K562 (cell line): ENCODE results near the gene COL5A1. TPM values are rescaled to one million over a fixed set of nuclear protein-coding genes. Genes with fewer than 3 reads are reported as not detected.

Source experiments
- ATAC-seq: fragments of 200-7000 bp; cut with Tn5 transposase; 3 replicates; pipeline ENCODE4 v1.9.1; 2020; ENCODE audit warnings: moderate library complexity
- BruUV-seq: library from RNA; stranded (reverse); fragments of 400-500 nt; replicated peaks from 2 replicates; lab custom pipeline; 2021; lab: Mats Ljungman, UMichigan
- CTCF ChIA-PET: fragments of 300-600 bp; formaldehyde crosslinking; extraction: SDS; loops from one replicate; lab custom pipeline; 2021; ENCODE audit warnings: low intra/inter-chr PET ratio; lab: Yijun Ruan, JAX
- POLR2A ChIA-PET: fragments of 300-600, 350-650 bp; sonication (Branson Sonifier 250); formaldehyde crosslinking; extraction: SDS; loops from one replicate; lab custom pipeline; 2021; ENCODE audit warnings: antibody characterized with exemption, inconsistent platforms; lab: Yijun Ruan, JAX
- DNase-seq, 4 experiments: peaks; one replicate each; pipeline versions ENCODE4 v3.0.0 to v3.0.0-alpha.2; 2011 to 2018; ENCODE audit warnings: low spot score in 3 of 4, mixed read lengths in 3 of 4; ENCODE audit errors: extremely low read depth in 1 of 4
- FAIRE-seq: peaks from 2 replicates; lab custom pipeline; 2011; peaks lifted over from hg19 to GRCh38; lab: Jason Lieb, UNC
- H2AFZ ChIP-seq: 2 replicates; pipeline ENCODE4 v1.6.0; 2011; ENCODE audit warnings: low read depth, low read length, control low read depth, inconsistent platforms
- H3K27ac ChIP-seq: fragments of 200-600 bp; 3 replicates; pipeline ENCODE4 v1.8.0; 2011; ENCODE audit warnings: low read depth, mild to moderate bottlenecking, control low read depth, inconsistent platforms, low read length, moderate library complexity, mixed read lengths; ENCODE audit errors: extremely low read depth
- H3K27me3 ChIP-seq, 2 experiments: fragments of 300-600 bp in 1 of 2; 2 replicates in 1 of 2; 3 replicates in 1 of 2; pipeline versions ENCODE4 v1.6.0 to v1.8.0; 2011; ENCODE audit warnings: inconsistent platforms in 2 of 2, low read length in 2 of 2, mild to moderate bottlenecking in 1 of 2, mixed read lengths in 1 of 2, moderate library complexity in 1 of 2; ENCODE audit not compliant: control insufficient read depth in 2 of 2, insufficient read depth in 2 of 2
- H3K36me3 ChIP-seq: fragments of 300-600 bp; 3 replicates; pipeline ENCODE4 v1.8.0; 2011; ENCODE audit warnings: mild to moderate bottlenecking, low read length, inconsistent platforms; ENCODE audit not compliant: control insufficient read depth, insufficient read depth
- H3K4me1 ChIP-seq, 2 experiments: fragments of 200-600 bp in 1 of 2; replicated peaks in 1 of 2; 2 replicates in 1 of 2; 3 replicates in 1 of 2; pipeline versions ENCODE4 v1.5.1 to v1.8.0; 2011; ENCODE audit warnings: inconsistent platforms in 2 of 2, low read length in 2 of 2, mild to moderate bottlenecking in 1 of 2, mixed read lengths in 1 of 2, moderate library complexity in 1 of 2; ENCODE audit not compliant: control insufficient read depth in 2 of 2, insufficient read depth in 2 of 2
- H3K4me2 ChIP-seq: 2 replicates; pipeline ENCODE4 v1.6.1; 2011; ENCODE audit warnings: low read length, control low read depth, inconsistent platforms, mixed read lengths; ENCODE audit not compliant: insufficient read depth
- H3K4me3 ChIP-seq: fragments of 200-600 bp; sonication (generic), shearing (Covaris generic); 2 replicates; pipeline ENCODE4 v1.5.1; 2016; ENCODE audit warnings: control low read depth, inconsistent platforms
- H3K79me2 ChIP-seq: fragments of 200-600 bp; 3 replicates; pipeline ENCODE4 v1.8.0; 2011; ENCODE audit warnings: low read length, inconsistent platforms; ENCODE audit not compliant: control insufficient read depth, insufficient read depth
- H3K9ac ChIP-seq, 2 experiments: 2 replicates each; pipeline versions ENCODE4 v1.6.0 to v1.6.1; 2011; ENCODE audit warnings: low read depth in 2 of 2, low read length in 2 of 2, control low read depth in 1 of 2, inconsistent platforms in 1 of 2, mild to moderate bottlenecking in 1 of 2, mixed read lengths in 1 of 2; ENCODE audit not compliant: insufficient read depth in 1 of 2
- H3K9me1 ChIP-seq: one replicate; pipeline ENCODE4 v1.6.0; 2011; ENCODE audit warnings: inconsistent platforms, mild to moderate bottlenecking, low read length, moderate library complexity; ENCODE audit not compliant: control insufficient read depth, insufficient read depth
- H3K9me3 ChIP-seq: replicated peaks from 2 replicates; pipeline ENCODE4 v1.5.1; 2011; ENCODE audit warnings: low read depth, low read length, inconsistent platforms; ENCODE audit not compliant: control insufficient read depth, insufficient read depth
- H4K20me1 ChIP-seq: replicated peaks from 2 replicates; pipeline ENCODE4 v1.6.1; 2011; ENCODE audit warnings: low read length, inconsistent platforms, mixed read lengths; ENCODE audit not compliant: control insufficient read depth, insufficient read depth
- BDP1 ChIP-seq: IDR thresholded peaks from 3 replicates; pipeline ENCODE4 v1.6.1; 2011; ENCODE audit not compliant: insufficient read length, insufficient read depth
- CBX2 ChIP-seq: fragments of 200-600 bp; sonication (generic); IDR thresholded peaks from one replicate; pipeline ENCODE4 v1.6.1; 2012; ENCODE audit warnings: mild to moderate bottlenecking, low read length, inconsistent platforms; ENCODE audit not compliant: insufficient read depth, poor library complexity, severe bottlenecking
- CBX5 ChIP-seq: IDR thresholded peaks from 2 replicates; pipeline ENCODE4 v1.6.1; 2014; ENCODE audit warnings: low read depth, borderline replicate concordance
- DMBX1 ChIP-seq: fragments of 250-450 bp; sonication (Bioruptor Pico); IDR thresholded peaks from 2 replicates; pipeline ENCODE4 v1.8.0; 2022; ENCODE audit warnings: inconsistent platforms, mild to moderate bottlenecking, moderate library complexity, borderline replicate concordance
- ELF2 ChIP-seq: fragments of 250-450 bp; sonication (Bioruptor Pico); IDR thresholded peaks from 2 replicates; pipeline ENCODE4 v1.5.0; 2021; ENCODE audit warnings: mild to moderate bottlenecking
- KDM2B ChIP-seq: fragments of 250-450 bp; sonication (Bioruptor Pico); IDR thresholded peaks from 2 replicates; pipeline ENCODE4 v1.8.0; 2021; ENCODE audit warnings: mild to moderate bottlenecking, moderate library complexity
- KDM5B ChIP-seq: fragments of 200-600 bp; sonication (generic); IDR thresholded peaks from 2 replicates; pipeline ENCODE4 v1.6.1; 2012; ENCODE audit warnings: low read depth, mild to moderate bottlenecking, moderate library complexity, low read length, control low read depth, inconsistent platforms; ENCODE audit not compliant: insufficient replicate concordance
- KLF16 ChIP-seq: IDR thresholded peaks from 2 replicates; pipeline ENCODE4 v1.6.1; 2016; ENCODE audit warnings: antibody characterized with exemption
- LCOR ChIP-seq: sonication (generic); formaldehyde crosslinking; IDR thresholded peaks from 2 replicates; pipeline ENCODE4 v1.8.0; 2022; ENCODE audit warnings: mild to moderate bottlenecking, missing genetic modification reagents
- RBM17 ChIP-seq: fragments of 200-400 bp; formaldehyde crosslinking; IDR thresholded peaks from 2 replicates; pipeline ENCODE4 v1.6.1; 2017; ENCODE audit warnings: low read depth, mild to moderate bottlenecking, low read length, borderline replicate concordance
- RFX7 ChIP-seq: fragments of 250-450 bp; sonication (Bioruptor Pico); IDR thresholded peaks from 2 replicates; pipeline ENCODE4 v1.5.1; 2021; ENCODE audit warnings: mild to moderate bottlenecking
- TRIM24 ChIP-seq, 2 experiments: fragments of 450-650 bp; IDR thresholded peaks; 2 replicates each; pipeline ENCODE4 v1.6.1; 2016
- ZNF143 ChIP-seq: sonication (generic); formaldehyde crosslinking; IDR thresholded peaks from 2 replicates; pipeline ENCODE4 v1.9.0; 2022; ENCODE audit warnings: mild to moderate bottlenecking, missing genetic modification reagents
- ZNF3 ChIP-seq: fragments of 250-450 bp; sonication (Bioruptor Pico); IDR thresholded peaks from 2 replicates; pipeline ENCODE4 v1.5.0; 2021; ENCODE audit warnings: mild to moderate bottlenecking, moderate library complexity
- WGBS: fragments of 100-300 bp; shearing (Covaris generic); methylation state at CpG from one replicate; pipeline ENCODE4 v1.1.6; 2016; ENCODE audit warnings: low coverage, mixed read lengths; ENCODE audit not compliant: insufficient coverage; ENCODE audit errors: missing lambda C conversion rate; 5-methylcytosine and 5-hydroxymethylcytosine counted together
- in situ Hi-C: fragments of 300-500 bp; cut with MboI; formaldehyde crosslinking; loops from 4 replicates; pipeline ENCODE4 v1.15.0; 2018; ENCODE audit warnings: inconsistent platforms, mixed read lengths
- intact Hi-C: fragments of 100-400 bp; cut with micrococcal nuclease; formaldehyde crosslinking; loops from 2 replicates; pipeline ENCODE4 v1.14.2; 2022
- polyA plus RNA-seq, 8 experiments: library from polyadenylated mRNA; depleted of rRNA in 4 of 8; stranded (reverse) in 5 of 8; unstranded in 3 of 8; fragments of >200 nt; fragmentation: Nextera tagmentation in 2 of 8; fragmentation: Illumina TruSeq in 1 of 8; extraction: Ambion mirVana in 2 of 8; extraction: Trizol in 1 of 8; gene quantifications; 2 replicates each; pipeline versions ENCODE4 v1.2.1 to v1.2.3, GENCODE V29; 2011 to 2014; ENCODE audit warnings: inconsistent platforms in 1 of 8, missing spikeins in 1 of 8
- total RNA-seq, 7 experiments: library from RNA; depleted of rRNA in 6 of 7; stranded (reverse); fragments of >200 nt in 6 of 7; fragmentation: Illumina TruSeq in 2 of 7; extraction: Trizol in 2 of 7; gene quantifications; 2 replicates each; pipeline versions ENCODE4 v1.2.1 to v1.2.3, GENCODE V29; 2011 to 2021; ENCODE audit warnings: low replicate concordance in 1 of 7
- TF ChIP-seq, protein P1 (sequence below): fragments of 250-450 bp; sonication (Bioruptor Pico); IDR thresholded peaks from 2 replicates; pipeline ENCODE4 v1.5.1; 2021; ENCODE audit warnings: mild to moderate bottlenecking
- TF ChIP-seq, protein P2 (sequence below): fragments of 450-650 bp; formaldehyde crosslinking; IDR thresholded peaks from 2 replicates; pipeline ENCODE4 v1.4.0; 2022; ENCODE audit warnings: missing genetic modification characterization
- TF ChIP-seq, protein P3 (sequence below): fragments of 450-650 bp; IDR thresholded peaks from 2 replicates; pipeline ENCODE4 v1.6.1; 2014; ENCODE audit warnings: low read depth, mild to moderate bottlenecking, moderate library complexity, borderline replicate concordance

COL5A1 gene
- total and polyA plus RNA-seq, 9 of the 15 experiments (the other 6 are each of a cell fraction or from before 2014, with no cell fraction given): under 0.01 to 0.13 (median 0.04) TPM; not detected in 6

DNA sequence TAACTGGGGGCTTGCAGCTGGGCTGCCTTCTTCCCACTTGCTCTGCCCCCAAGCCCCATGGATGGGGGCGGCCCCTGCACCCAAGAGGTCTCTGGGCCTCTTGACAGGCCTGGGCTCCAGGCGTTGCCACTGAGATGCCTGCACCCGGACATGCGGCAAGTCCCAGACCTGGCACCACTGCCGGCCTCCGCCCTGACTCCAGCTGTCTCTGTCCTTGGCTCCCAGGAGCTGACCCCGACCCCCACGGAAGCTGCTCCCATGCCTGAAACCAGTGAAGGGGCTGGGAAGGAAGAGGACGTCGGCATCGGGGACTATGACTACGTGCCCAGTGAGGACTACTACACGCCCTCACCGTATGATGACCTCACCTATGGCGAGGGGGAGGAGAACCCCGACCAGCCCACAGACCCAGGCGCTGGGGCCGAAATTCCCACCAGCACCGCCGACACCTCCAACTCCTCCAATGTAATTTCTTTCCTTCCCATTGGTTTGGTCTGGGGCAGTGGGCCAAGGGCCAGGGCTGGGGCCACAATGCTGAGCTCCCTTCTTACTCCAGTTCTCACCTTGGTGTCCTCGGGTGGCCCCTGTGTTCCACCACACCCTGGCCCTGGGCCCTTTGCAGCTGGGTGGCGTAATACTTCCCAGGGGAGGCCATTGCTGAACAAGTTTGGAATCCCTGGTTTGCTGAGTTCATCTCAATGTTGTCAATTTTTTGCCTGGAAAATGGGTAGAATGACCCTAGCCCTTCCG is 88.6 kb downstream of the COL5A1 start (continued):
- TF ChIP-seq LCOR (CRISPR knock-in tag) (no peak), RBM17 (no peak), DMBX1 (CRISPR knock-in tag) (no peak), KLF16 (no peak), CBX5 (no peak), BDP1 (no peak), CBX2 (no peak)

DNA sequence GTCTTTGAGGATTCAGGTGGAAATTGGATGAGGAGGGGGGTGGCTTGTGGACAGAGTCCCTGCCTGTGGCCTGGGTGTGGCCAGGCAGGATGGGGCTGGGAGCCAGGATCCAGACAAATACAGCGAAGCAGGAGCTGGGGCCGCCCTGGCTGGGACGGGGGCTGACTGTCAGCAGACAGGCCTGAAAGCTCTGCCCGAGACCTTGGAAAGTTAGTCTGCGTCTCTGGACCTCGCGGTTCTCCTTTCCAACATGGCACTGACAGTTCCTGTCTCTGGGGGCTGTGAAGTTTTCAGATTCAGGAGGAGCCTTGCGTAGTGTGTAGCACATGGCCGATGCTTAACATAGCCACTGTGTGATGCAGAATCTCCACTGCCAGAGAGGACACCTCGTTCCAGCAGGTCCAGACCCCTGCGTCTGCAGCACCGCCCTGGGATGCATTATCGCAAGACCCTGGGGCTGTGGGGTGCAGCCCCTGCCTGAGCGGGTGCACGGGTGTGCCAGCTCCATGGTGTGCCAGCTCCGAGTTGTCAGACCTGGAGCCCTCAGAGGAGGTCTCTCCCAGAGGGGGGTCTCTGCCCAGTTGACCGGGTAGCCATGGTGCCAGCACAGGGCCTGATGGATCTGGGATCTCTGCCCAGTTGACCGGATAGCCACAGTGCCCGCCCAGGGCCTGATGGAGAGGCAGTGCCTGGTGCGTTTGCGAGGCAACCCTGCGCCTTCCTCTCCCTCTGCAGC is 89.3 kb downstream of the COL5A1 start:
- DNase-seq: no peak
- Histone ChIP-seq H3K79me2 (no peaks in the 10 kb centered on the region), H3K9me1 (no peaks in the 10 kb centered on the region), H3K4me3 (no peak overlapping the region), H3K9ac (no peak overlapping the region), H3K27me3 (peaks cover 0 to 16% of the 10 kb centered on the region in 2 experiments; a peak in 2 of 5 replicates), H3K4me2 (no peak overlapping the region), H3K9me3 (no peaks in the 10 kb centered on the region; the same call in 1 of the 2 replicates), H2AFZ (no peak overlapping the region), H3K27ac (no peak overlapping the region), H4K20me1 (no peaks in the 10 kb centered on the region), H3K36me3 (no peaks in the 10 kb centered on the region), H3K4me1 (no peaks in the 10 kb centered on the region)
- intact Hi-C loops: no loop called here
- BruUV-seq: no TSS peak
- 20% methylated on average over 20 of the region's 22 CpGs for WGBS
- in situ Hi-C loops: no loop called here
- ChIA-PET CTCF (no interaction called here), POLR2A (interaction anchor here (0.7 kb wide), 1 partner anchor 451 kb away, joined by 4 read pairs; no protein-coding TSS in a partner anchor)
- no peak for ATAC-seq
- no peak for FAIRE-seq
- TF ChIP-seq KDM2B (CRISPR knock-in tag) (no peak), KDM5B (no peak), RFX7 (CRISPR knock-in tag) (no peak), ZNF143 (no peak), TRIM24 (IDR thresholded peaks at IDR 0.05) (no peak), ZNF3 (no peak), ELF2 (CRISPR knock-in tag) (no peak)
- TF ChIP-seq, protein P1, sequence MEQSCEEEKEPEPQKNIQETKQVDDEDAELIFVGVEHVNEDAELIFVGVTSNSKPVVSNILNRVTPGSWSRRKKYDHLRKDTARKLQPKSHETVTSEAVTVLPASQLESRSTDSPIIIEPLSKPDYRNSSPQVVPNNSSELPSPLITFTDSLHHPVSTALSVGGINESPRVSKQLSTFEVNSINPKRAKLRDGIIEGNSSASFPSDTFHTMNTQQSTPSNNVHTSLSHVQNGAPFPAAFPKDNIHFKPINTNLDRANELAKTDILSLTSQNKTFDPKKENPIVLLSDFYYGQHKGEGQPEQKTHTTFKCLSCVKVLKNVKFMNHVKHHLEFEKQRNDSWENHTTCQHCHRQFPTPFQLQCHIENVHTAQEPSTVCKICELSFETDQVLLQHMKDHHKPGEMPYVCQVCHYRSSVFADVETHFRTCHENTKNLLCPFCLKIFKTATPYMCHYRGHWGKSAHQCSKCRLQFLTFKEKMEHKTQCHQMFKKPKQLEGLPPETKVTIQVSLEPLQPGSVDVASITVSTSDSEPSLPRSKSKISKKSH (CRISPR knock-in tag): no peak
- TF ChIP-seq, protein P2, sequence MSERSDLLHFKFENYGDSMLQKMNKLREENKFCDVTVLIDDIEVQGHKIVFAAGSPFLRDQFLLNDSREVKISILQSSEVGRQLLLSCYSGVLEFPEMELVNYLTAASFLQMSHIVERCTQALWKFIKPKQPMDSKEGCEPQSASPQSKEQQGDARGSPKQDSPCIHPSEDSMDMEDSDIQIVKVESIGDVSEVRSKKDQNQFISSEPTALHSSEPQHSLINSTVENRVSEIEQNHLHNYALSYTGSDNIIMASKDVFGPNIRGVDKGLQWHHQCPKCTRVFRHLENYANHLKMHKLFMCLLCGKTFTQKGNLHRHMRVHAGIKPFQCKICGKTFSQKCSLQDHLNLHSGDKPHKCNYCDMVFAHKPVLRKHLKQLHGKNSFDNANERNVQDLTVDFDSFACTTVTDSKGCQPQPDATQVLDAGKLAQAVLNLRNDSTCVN: no peak
- TF ChIP-seq, protein P3, sequence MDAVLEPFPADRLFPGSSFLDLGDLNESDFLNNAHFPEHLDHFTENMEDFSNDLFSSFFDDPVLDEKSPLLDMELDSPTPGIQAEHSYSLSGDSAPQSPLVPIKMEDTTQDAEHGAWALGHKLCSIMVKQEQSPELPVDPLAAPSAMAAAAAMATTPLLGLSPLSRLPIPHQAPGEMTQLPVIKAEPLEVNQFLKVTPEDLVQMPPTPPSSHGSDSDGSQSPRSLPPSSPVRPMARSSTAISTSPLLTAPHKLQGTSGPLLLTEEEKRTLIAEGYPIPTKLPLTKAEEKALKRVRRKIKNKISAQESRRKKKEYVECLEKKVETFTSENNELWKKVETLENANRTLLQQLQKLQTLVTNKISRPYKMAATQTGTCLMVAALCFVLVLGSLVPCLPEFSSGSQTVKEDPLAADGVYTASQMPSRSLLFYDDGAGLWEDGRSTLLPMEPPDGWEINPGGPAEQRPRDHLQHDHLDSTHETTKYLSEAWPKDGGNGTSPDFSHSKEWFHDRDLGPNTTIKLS: no peak
